Stimulated activated CD8-positive, alpha-beta memory T cell treated with anti-CD3 and anti-CD28 coated beads, Interleukin-4, amount 100 ng/mL, for 4 hours (primary cell): ENCODE results near the gene C1RL.

ENCODE experiments used
- DNase-seq, 2 donors: peaks; one replicate each; pipeline ENCODE4 v3.0.0-alpha.2; 2020; ENCODE audit warnings: low read depth in 2 of 2, low spot score in 1 of 2

The C1RL gene

DNA sequence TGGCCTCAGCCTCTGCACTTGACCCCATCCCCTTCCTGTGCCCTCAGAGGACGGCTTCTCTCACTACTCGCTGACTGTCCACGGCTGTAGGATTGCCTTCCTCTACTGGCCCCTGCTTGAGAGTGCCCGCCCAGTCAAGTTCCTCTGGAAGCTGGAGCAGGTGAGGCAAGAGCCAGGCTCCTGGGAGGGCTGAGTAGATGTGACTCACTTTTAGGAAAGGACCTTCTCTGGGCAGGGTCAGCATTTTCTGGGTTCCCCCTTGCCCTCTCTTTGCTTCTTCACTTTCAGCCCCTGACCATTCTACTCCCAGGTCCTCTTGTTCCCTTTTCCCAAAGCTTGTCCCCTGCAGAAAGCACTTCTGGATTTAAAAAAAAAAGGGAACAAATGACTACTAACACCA, 28.9 kb upstream of the C1RL start:
- DNase-seq: no peak

DNA sequence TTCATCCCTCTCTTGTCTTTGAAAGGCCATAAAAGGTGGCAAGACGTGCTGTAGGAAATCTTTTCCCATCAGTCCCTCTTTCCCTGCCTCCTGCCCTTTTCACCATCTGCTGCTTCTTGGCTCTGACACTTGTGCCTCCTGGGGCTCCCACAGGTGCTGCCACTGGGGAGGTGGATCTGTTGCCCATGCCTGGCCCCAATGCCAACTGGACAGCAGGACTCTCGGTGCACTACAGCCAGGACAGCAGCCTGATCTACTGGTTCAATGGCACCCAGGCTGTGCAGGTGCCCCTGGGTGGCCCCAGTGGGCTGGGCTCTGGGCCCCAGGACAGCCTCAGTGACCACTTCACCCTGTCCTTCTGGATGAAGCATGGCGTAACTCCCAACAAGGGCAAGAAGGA, 27.7 kb upstream of the C1RL start:
- no peak for DNase-seq

DNA sequence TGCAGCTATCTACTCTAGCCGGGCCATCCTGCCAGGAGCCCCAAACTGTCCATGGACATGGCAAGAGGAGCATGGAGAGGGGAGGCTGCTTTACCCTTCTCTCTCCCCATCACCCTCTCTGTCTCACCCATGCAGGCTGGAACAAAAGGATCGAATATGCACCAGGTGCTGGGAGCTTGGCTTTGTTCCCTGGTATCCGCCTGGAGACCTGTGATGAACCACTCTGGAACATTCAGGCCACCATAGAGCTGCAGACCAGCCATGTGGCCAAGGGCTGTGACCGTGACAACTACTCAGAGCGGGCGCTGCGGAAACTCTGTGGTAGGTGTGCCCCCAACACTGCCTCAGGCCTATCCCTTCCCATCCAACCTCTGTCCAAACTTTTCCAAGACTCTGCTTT, 27.1 kb upstream of the C1RL start:
- no peak for DNase-seq

DNA sequence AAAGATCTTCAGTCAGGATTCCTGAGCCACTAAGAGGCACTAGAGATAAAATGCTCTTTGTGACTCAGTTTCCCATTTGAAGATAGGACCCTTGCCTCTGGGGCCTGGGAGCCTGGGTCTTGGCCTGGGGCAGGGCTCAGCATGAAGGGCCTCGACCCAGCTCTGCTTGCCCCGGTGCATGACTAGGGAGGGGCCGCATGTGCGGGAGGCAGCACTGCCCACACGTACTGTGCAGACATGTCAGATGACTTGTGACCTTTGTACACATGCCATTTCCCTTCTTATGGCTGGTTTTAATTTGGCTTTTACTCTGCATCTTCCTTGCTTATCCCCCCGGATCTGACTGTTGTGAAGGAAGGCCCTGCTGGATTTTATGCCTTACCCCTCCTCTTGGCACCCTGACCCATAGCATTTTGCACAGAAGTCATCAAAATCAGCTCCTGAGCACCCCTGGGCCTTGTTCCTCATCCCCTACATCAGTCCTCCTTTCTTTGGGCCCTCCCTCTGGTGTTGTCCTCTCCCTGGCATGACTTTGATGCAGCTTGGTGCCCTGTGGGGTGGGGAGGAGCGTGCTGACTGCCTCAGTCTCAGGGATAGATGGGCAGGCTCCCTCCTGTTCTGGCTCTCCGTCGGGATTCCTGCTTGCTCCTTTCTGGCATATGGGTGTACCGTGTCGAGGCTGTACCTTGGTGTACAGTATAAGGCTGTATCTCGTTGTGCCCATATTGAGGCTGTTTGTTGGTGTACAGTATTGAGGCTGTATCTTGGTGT, 25.6 kb upstream of the C1RL start:
- DNase-seq: no peak

DNA sequence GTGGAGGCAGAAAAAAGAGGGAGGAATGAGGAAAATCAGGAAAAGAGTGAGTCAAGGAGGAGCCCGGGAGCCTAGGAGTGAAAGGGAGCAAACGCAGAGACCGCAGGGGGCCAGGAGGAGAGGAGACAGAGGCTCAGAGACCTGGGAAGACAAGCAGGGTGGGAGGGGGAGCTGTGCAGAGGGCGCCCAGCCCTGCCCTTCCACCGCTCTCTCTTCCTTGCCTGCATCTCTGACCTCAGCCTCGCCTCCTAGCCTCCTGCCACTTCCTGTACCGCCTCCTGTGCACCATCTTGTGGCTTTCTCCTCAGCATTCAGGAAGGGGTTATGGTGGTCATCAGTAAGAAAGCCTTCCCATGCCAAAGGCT, 22.5 kb upstream of the C1RL start:
- no peak for DNase-seq

DNA sequence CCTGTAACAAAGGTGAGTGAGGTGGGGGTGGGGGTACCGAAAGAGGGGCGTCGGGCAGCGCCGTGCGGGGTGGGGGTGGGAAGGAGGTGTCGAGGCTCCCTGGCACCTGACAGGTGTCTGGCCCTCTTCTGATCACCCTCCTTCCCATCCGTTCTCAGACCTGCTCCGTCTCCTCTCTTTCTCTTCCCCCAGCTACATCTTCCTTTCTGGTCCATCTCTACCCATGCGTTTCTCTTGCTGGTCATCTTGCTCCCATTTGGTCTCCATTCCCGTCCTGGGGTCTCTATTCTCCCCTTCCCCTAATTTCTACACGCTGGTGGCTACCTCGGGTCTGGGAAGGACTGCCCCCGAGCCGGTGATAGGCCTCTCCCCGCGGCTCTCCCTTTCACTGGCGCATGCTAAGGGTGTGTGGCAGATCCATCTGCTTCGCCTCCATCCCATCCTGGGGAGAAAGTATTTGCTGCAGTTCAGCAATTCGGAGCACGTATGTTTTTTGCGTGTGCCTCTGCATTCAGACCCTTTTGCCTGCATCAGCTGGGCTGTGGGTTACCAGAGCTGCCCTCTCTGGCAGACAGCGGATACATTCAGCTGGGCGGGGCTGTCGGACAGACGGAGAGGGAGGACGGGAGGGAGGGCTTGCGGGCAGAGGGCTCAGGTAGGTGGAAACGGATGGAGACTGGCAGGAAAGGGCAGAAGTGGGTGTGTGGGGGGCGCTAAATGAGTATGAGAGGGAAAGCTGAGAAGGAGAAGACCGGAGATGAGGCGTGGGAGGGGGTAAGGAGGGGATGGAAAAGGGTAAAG, 21.9 kb upstream of the C1RL start:
- peak in 1 of 2 donors; percentile 17 for DNase-seq

DNA sequence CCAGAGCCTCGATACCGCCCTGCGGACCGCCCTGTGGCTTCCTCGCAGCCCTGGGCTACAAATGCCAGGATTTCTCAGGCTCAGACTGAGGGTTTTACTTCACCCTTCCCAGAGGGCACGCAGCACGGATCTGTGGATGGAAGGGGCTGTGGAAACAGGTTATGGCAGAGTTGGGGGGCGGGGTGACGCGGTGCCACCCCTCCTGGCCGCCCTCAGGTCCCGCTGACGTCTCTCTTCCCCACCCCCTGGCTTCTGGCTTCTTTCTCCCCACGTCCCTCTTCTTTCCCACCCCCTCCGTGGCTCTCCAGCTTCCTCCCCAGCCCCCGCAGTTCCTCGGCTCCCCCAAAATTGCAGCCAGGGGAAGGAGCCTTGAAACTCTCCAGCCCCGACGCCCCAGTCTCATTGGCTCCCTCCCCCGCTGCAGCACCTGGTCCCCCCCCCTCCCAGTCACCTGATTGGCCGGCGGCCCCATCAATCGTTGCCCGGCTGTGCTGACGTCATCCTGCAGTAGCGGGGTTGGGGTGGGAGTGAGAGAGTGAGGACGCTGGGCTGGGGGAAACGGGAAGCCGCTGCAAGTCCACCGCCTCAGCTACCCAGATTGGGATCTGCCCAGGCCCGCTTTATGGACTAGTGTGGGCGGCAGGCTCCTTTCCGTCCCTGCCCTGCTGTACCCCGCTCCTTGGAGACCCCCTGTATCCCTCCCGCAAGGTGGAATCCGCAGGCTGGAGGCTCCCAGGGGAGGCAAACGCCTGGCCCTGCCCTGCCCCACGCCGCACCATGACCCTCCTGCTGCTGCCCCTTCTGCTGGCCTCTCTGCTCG, 21.1 kb upstream of the C1RL start, which contains the start of gene CLSTN3:
CLSTN3 (plus strand) TSS at position 500 of the 820 bp plus-strand sequence; CDS start at position 778, 278 bp downstream.
- peak; percentile 72 to 74 for DNase-seq

DNA sequence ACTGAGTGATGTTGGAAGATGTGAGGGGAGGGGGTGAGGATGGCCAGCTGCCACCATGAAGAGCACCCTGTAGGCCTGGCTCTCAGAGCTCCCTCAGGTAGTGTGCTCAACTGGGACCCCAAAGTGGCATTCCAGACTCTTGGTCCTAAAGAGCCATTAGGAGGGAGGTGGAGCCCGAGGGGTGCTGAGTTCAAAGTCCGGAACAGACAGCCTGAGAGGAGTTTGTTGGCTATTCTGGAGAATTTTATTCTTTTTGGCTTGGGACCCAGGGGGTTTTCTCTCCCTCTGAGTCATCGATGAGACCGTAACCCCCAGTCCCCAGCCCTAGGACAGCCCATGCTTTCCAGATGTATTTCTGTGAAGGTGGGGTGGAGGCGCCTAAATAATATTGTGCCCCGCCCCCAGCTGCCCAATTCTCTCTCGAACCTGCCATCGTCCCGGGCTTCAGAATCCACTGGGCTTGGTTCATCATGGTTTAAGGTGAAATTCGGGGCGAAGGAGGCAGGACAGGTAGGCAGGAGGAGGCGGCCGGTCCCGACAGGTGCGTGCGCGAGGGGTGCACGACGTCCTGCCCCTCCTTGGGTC, 20.4 kb upstream of the C1RL start:
- DNase-seq: no peak

DNA sequence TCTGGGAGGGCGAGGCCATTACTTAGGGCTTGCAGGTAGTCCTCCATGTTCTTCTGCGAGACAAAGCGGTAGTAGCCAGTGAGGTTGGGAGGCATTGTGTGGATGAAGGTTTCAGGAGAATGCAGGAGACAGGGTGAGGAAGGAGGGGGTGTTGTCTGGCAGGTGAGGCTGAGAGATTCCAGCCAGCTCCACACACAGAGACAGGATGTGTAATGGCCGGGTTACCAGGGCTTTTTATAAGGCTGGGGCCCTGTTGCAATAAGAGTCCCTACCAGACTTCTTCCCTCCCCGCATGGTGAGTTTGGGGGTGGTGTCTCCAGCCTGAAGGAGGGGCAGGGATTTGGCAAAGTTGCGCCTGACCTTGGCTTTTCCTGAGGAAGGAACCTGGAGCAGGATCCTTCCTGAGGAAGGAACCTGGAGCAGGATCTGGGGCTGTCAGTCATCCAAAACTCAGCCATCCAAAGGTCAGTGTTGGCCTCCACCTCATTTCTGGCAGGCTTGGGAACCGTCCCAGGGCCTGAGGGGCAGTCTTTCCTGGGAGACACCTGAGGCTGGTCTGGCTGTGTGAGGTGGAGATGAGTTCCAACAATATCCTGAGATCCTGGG, 19.8 kb upstream of the C1RL start, which contains the start of gene RBP5:
RBP5 (minus strand) TSS at position 209 of the 606 bp plus-strand sequence; CDS start at position 95, 114 bp downstream.
- no peak for DNase-seq

DNA sequence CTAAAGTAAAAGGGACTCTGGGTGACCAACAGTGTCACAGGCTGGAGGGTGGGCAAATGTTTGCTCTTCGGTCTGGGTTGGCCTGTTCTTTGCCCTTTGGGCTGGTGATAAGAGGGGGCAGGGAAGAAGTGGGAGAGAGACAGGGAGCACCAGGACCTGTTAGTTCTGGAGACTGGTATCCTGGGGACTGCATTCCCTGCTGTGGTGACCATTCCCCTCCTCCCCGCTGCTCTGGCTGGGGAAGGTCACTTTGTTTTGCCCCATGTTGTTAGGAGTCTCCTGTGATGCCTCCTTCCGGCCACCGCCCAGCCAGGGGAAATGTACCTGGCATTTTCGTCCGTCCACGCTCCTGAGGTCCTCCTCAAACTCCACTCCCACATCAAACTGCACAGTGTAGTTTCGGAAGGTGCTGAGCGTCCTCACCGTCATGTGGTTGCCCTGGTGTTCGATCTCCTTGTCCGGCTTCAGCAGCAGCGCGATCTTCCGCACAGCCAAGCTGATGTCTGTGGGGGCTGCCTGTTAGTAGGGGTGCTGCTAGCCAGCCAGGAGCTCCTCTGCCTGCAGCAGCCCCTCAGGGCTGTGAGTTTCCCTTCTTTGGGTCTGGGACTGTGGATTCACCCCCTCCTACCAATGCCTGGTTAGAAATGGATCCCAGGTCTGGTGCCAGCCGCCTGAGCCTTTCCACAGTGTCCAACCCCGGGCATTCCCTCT, 19.1 kb upstream of the C1RL start:
- DNase-seq: no peak

DNA sequence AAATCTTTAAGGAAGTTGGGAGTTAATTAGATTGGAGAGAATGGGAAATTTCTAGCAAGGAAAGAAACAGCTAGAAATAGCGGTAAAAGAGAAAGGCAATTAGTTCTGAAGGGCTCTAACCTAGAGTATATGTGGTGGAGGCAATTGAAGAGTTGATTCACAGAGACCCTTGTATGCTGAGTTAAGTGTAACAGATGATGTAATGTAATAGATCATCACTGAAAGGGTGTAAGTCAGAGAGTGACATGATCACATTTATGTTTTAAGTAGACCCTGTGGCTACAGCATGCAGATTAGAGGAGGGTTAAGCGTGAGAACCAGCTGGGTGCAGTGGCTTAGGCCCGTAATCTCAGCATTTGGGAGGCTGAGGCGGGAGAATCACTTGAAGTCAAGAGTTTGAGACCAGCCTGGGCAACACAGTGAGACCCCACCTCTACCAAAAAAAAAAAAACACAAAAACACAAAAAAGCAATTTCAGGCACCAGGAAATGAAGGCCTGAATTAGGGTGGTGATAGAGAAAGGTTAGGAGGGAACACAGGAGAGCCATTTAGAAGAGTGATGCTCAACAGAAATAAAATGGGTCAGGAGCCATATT, 16.7 kb upstream of the C1RL start:
- no peak for DNase-seq

DNA sequence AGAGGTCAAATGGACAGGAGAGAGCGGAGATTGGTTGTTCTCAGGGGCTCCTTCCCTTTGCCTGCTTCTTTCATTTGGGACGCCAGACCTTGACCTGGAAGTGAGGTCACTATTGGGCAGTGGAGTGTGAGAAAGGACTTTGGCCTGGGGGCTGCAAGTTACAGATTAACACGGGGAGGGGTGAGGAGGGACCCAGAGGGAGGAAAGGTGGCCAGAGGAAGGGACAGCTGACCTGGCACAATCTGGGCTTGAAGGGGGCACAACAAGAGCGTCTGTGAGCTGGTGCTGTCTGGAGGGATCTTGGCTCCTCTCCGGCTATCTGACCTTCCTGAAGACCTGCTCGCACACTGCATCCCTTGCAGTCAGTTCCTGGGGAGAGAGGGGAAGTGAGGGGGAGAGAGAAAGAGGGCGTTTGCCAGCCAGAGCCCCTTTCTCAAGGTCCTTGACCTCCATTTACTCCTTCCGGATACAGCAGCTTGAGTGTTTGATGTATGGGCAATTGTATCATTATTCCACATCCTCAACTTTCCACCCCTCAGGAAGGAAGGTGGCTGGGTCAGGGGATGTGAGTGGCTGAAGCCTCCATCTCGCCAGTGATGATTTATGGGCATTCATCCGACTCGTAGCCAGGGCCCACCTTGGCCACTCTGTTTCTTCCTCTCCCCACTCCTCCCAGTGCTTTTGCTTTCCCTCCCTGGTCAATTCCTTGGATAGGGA, 14.9 kb upstream of the C1RL start:
- no peak for DNase-seq

DNA sequence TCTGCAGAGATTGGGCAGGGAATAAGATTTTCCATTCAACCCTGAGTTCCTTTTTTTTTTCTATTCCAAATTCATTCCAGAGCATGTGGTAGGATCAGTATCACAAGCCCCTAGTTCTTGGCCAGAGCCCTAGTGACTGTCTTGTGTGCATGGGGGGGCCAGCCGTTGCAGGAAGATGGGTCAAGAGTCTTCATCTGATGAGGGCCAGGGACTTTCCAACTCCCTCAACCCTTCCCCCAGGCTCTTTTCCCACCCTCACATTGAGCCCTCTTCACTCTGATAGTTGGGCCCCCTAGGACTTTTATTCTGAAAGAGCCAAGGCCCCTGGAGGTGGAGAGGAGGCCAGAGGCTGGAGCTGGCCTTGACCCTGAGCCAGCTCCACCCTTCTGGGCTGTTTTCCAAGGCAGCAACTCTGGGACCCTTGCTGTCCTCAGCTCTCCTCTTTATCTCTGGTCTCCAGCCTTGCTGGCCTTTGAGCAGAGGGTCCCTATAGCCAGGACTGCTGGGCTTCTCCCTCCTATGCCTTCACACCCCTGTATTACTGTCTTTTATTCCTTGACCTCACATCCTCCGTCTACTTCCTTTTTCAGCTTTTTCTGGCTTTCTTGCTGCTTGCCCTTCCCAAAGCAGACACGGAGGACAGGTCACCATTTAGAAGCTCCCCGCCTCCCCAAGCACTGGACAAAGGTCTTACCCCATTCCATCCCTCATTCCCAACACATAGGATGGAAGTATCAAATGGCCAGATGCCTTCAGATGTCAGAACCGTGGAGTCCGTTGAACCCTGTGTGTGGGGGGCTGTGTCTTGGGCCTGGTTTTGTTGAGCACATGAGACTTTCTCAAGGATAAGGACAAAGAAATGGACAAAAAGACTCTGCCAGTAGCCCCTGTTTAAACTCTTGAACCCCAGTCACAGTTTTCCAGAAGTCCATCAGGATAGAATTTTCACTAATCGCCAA, 14.1 kb upstream of the C1RL start:
- no peak for DNase-seq

DNA sequence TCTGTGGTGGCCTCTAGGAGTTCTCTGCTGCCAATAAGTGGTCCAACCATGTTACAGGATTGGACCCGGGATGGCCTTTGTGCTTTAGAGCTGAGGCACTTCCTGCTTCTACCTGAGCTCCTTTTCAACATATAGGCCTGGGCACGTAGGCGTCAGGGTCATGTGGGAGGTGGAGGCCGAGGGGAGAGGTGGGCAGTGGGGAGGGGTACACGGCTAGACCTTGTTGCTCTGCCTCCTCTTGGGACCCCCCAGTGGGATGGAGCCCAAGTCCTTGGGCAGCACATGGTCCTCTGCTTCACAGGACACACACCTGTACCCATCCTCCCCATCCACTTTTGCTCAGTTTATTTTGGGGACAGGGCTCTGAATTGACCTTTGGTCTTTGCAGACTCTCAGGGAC, 12.3 kb upstream of the C1RL start:
- no peak for DNase-seq

DNA sequence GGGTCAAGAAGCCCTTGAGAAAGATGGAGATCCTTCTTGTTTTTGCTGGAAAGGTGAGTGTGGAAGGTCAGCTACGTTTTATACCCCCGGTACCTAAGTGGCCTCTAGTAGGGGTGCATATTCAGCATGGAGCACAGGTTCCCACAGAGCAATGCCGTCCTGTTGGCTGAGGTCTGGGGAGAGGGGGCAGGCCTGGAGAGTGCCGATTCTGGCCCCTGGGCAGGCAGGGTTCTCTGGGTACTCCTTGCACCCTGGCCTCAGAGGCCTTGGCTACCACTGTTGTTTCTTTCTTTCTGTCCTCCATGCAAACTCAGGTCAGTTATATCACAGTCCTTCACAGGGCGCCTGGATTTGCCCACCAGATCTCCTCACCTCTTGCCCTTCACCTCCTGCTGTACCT, 11.2 kb upstream of the C1RL start:
- no peak for DNase-seq

DNA sequence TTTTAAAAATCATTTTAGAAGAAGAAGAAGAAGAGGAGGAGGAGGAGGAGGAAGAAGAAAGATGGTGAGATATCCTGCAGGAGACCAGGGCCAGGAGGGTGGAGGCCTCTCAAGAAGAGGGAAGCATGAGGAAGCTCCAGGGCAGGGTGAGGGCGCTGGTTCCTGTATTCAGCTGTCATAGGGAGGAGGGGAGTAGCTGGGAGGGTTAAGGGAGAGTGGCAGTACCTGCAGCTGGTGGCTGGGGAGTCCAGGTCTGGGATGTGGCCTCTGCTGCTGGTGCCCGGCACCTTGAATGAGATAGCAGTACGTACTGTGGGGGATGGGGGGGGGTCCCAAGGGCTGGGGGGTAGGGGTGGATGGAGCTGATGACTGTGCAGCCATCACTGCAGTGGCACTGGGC, 9.9 kb upstream of the C1RL start:
- no peak for DNase-seq

DNA sequence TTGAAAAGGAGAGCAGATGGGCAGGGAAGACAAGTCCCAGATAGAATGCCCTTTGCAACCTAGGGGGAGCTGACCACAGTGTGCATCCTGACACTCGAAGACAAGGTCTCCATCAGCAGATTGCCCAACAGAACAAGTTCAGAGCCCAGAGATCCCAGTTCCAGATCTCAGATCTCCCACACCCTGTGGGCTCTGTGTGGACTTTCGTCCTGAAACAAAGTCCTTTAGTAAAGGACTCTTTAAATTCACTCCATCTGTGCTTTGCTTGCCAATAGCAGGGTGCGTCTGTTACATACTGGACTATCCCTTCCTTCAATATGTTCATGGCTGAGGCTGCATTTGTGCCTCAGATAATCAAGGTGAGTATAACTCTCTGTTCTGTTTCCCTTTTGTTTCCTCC, 8.7 kb upstream of the C1RL start:
- DNase-seq: no peak

DNA sequence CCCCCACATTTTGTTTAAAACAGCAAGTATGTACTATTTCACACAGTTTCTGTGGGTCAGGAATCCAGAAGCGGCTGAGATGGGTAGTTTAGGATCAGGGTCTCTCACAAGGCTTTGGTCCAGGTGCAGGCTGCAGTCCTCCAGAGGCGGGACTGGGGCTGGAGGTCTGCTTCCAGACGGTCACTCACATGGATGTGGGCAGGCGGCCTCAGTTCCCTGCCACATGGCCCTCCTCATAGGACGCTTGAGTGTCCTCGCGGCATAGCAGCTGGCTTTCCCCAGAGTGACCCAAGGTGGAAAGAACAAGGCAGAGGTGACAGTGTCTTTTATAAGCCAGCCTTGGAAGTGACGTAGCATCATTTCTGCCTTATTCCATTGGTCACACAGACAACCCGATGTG, 7.9 kb upstream of the C1RL start:
- DNase-seq: no peak
